ENCODE results near the gene VPS9D1. TPM values are rescaled to one million over a fixed set of nuclear protein-coding genes. Genes with fewer than 3 reads are reported as not detected.
A peak's percentile ranks its signal among the peaks of the same experiment; 100 is the strongest.

Gene VPS9D1
- total and polyA plus RNA-seq, 2 experiments from 2014 or later, result 2.1 to 2.2 TPM

GRCh38 chr16:89687092-89687940, 33.4 kb downstream of the VPS9D1 start:
- peaks cover 40% of the 10 kb centered on the region for H3K9me3 Mint-ChIP-seq
- Histone ChIP-seq H2AFZ (peak overlapping the region; percentile 96; the same call in 1 of the 2 replicates), H3K36me3 (ENCODE audit: insufficient read depth) (no peaks in the 10 kb centered on the region), H3K4me2 (peak overlapping the region; percentile 92), H3K79me2 (replicated peaks; ENCODE audit: insufficient read depth) (peaks cover 12% of the 10 kb centered on the region), H4K20me1 (replicated peaks; ENCODE audit: insufficient read depth) (peaks cover 4% of the 10 kb centered on the region; the same call in 1 of the 2 replicates), H3K27me3 (ENCODE audit: insufficient read depth) (no peaks in the 10 kb centered on the region), H3K4me3 (peak overlapping the region; percentile 96), H3K4me1 (ENCODE audit: insufficient read depth) (0 out of 2 replicates have a peak, but pooled peaks cover 8% of the 10 kb centered on the region), H3K27ac (ENCODE audit: low read depth) (no peak overlapping the region; the same call in 1 of the 2 replicates), H3F3A (replicated peaks; ENCODE audit: low read depth) (0 out of 2 replicates have a peak, but pooled peaks cover 6% of the 10 kb centered on the region), H3K9me2 (ENCODE audit: insufficient read depth) (0 out of 2 replicates have a peak, but pooled peaks cover 4% of the 10 kb centered on the region)
- peaks cover 7% of the 10 kb centered on the region; the same call in 2 of the 3 replicates for H3K4me1 Mint-ChIP-seq
- no peak for TF ChIP-seq EZH2 (IDR thresholded peaks at IDR 0.05; ENCODE audit: low read depth, unreplicated experiment)
- TF ChIP-seq, protein P1, sequence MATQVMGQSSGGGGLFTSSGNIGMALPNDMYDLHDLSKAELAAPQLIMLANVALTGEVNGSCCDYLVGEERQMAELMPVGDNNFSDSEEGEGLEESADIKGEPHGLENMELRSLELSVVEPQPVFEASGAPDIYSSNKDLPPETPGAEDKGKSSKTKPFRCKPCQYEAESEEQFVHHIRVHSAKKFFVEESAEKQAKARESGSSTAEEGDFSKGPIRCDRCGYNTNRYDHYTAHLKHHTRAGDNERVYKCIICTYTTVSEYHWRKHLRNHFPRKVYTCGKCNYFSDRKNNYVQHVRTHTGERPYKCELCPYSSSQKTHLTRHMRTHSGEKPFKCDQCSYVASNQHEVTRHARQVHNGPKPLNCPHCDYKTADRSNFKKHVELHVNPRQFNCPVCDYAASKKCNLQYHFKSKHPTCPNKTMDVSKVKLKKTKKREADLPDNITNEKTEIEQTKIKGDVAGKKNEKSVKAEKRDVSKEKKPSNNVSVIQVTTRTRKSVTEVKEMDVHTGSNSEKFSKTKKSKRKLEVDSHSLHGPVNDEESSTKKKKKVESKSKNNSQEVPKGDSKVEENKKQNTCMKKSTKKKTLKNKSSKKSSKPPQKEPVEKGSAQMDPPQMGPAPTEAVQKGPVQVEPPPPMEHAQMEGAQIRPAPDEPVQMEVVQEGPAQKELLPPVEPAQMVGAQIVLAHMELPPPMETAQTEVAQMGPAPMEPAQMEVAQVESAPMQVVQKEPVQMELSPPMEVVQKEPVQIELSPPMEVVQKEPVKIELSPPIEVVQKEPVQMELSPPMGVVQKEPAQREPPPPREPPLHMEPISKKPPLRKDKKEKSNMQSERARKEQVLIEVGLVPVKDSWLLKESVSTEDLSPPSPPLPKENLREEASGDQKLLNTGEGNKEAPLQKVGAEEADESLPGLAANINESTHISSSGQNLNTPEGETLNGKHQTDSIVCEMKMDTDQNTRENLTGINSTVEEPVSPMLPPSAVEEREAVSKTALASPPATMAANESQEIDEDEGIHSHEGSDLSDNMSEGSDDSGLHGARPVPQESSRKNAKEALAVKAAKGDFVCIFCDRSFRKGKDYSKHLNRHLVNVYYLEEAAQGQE (IDR thresholded peaks at IDR 0.05; ENCODE audit: unreplicated experiment), result no peak
- no peak; a peak in 1 of 4 replicates for TF ChIP-seq CTCF (conservative IDR thresholded peaks at IDR 0.05; ENCODE audit: low read depth in 2 of 2)
- TF ChIP-seq CREB1 (CRISPR knock-in tag; IDR thresholded peaks at IDR 0.05; ENCODE audit: low read depth), result no peak
- TF ChIP-seq STAT1 (IDR thresholded peaks at IDR 0.05; ENCODE audit: unreplicated experiment), result no peak
- TF ChIP-seq ETS1 (IDR thresholded peaks at IDR 0.05), result no peak
- no peak for TF ChIP-seq JUNB (IDR thresholded peaks at IDR 0.05; ENCODE audit: unreplicated experiment)
- TF ChIP-seq POLR2AphosphoS5 (IDR thresholded peaks at IDR 0.05; ENCODE audit: low read depth), result no peak
- no peak for TF ChIP-seq ZNF114 (CRISPR knock-in tag; IDR thresholded peaks at IDR 0.05)
- TF ChIP-seq, protein P2, sequence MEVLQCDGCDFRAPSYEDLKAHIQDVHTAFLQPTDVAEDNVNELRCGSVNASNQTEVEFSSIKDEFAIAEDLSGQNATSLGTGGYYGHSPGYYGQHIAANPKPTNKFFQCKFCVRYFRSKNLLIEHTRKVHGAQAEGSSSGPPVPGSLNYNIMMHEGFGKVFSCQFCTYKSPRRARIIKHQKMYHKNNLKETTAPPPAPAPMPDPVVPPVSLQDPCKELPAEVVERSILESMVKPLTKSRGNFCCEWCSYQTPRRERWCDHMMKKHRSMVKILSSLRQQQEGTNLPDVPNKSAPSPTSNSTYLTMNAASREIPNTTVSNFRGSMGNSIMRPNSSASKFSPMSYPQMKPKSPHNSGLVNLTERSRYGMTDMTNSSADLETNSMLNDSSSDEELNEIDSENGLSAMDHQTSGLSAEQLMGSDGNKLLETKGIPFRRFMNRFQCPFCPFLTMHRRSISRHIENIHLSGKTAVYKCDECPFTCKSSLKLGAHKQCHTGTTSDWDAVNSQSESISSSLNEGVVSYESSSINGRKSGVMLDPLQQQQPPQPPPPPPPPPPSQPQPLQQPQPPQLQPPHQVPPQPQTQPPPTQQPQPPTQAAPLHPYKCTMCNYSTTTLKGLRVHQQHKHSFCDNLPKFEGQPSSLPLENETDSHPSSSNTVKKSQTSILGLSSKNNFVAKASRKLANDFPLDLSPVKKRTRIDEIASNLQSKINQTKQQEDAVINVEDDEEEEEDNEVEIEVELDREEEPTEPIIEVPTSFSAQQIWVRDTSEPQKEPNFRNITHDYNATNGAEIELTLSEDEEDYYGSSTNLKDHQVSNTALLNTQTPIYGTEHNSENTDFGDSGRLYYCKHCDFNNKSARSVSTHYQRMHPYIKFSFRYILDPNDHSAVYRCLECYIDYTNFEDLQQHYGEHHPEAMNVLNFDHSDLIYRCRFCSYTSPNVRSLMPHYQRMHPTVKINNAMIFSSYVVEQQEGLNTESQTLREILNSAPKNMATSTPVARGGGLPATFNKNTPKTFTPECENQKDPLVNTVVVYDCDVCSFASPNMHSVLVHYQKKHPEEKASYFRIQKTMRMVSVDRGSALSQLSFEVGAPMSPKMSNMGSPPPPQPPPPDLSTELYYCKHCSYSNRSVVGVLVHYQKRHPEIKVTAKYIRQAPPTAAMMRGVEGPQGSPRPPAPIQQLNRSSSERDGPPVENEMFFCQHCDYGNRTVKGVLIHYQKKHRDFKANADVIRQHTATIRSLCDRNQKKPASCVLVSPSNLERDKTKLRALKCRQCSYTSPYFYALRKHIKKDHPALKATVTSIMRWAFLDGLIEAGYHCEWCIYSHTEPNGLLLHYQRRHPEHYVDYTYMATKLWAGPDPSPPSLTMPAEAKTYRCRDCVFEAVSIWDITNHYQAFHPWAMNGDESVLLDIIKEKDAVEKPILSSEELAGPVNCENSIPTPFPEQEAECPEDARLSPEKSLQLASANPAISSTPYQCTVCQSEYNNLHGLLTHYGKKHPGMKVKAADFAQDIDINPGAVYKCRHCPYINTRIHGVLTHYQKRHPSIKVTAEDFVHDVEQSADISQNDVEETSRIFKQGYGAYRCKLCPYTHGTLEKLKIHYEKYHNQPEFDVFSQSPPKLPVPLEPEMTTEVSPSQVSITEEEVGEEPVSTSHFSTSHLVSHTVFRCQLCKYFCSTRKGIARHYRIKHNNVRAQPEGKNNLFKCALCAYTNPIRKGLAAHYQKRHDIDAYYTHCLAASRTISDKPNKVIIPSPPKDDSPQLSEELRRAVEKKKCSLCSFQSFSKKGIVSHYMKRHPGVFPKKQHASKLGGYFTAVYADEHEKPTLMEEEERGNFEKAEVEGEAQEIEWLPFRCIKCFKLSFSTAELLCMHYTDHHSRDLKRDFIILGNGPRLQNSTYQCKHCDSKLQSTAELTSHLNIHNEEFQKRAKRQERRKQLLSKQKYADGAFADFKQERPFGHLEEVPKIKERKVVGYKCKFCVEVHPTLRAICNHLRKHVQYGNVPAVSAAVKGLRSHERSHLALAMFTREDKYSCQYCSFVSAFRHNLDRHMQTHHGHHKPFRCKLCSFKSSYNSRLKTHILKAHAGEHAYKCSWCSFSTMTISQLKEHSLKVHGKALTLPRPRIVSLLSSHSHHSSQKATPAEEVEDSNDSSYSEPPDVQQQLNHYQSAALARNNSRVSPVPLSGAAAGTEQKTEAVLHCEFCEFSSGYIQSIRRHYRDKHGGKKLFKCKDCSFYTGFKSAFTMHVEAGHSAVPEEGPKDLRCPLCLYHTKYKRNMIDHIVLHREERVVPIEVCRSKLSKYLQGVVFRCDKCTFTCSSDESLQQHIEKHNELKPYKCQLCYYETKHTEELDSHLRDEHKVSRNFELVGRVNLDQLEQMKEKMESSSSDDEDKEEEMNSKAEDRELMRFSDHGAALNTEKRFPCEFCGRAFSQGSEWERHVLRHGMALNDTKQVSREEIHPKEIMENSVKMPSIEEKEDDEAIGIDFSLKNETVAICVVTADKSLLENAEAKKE (CRISPR knock-in tag; IDR thresholded peaks at IDR 0.05), result no peak
- TF ChIP-seq NANOG (IDR thresholded peaks at IDR 0.05; ENCODE audit: borderline replicate concordance), result no peak
- H3K4me3 Mint-ChIP-seq, result peak overlapping the region; percentile 89
- peak overlapping the region; percentile 87 for H3K27ac Mint-ChIP-seq
- peak; percentile 74 for ATAC-seq
- H3K27me3 Mint-ChIP-seq (ENCODE audit: insufficient read depth, low read depth, poor library complexity), result peaks cover 20% of the 10 kb centered on the region
- peak; percentile 59 for DNase-seq (ENCODE audit: low spot score)
- peaks cover 71% of the 10 kb centered on the region for H3K36me3 Mint-ChIP-seq (ENCODE audit: low read depth)

Data from GM23338 (cell line).